Stimulated activated memory B cell treated with anti-CD40 and anti-IgM and Interleukin-4, amounts not matched to agents 10 μg/mL and 1 μg/mL and 100 μg/mL, for 72 hours (primary cell): ENCODE data around the gene STARD7.
"Not testable (repeated sequence)": the region's sequence is repeated elsewhere in the genome, so short reads cannot be mapped to it uniquely, and the experiment has no call there.

ENCODE experiments used
- ATAC-seq: fragments of 150-1000 bp; cut with Tn5 transposase; 2 replicates; pipeline ENCODE4 v1.10.0; 2021
- H3K27ac Mint-ChIP-seq: one replicate; pipeline ENCODE4 v1.8.0; 2022; ENCODE audit warnings: mild to moderate bottlenecking, mixed read lengths
- H3K27me3 Mint-ChIP-seq: one replicate; pipeline ENCODE4 v1.8.0; 2022; ENCODE audit warnings: mixed read lengths
- H3K36me3 Mint-ChIP-seq: one replicate; pipeline ENCODE4 v1.8.0; 2022; ENCODE audit warnings: mixed read lengths
- H3K4me1 Mint-ChIP-seq: one replicate; pipeline ENCODE4 v1.8.0; 2022; ENCODE audit warnings: mixed read lengths
- H3K4me3 Mint-ChIP-seq: one replicate; pipeline ENCODE4 v1.8.0; 2022; ENCODE audit warnings: mild to moderate bottlenecking, moderate library complexity, mixed read lengths
- H3K9me3 Mint-ChIP-seq: one replicate; pipeline ENCODE4 v1.8.0; 2022; ENCODE audit warnings: mixed read lengths

STARD7 gene

DNA sequence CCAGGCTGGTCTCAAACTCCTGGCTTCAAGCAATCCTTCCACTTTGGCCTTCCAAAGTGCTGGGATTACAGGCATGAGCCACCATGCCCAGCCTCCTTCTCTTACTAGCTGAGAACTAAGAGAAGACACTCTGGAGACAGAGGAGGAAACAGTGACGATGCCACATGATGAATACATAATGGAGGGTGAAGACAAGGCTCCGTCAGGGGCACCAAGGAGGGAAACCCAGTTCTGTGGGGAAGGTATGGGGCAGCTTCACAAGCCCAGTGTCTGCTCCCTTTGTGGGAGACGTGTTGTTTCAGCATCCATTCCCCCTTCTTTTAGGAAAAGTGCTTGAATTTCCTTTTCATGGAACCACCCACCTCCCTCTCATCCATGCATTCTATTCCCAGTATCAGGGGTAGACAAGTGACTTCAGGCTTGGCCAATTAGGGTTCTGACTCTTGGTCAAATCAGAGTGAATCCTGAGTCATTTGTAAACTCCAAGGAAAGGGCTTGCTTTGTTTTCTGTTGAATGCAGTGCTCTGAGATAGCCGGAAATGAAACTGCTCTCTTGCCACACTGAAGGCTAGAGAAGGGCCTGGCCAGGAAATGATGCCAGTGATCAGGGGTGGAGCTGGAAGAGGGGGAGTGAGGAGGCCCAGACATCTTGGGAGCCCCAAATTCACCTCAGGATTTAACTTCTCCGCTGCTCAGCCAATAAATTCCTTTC, 33.4 kb upstream of the STARD7 start:
- Mint-ChIP-seq H3K36me3 (peaks cover 16% of the 10 kb centered on the region), H3K4me3 (peak overlapping the region; percentile 29)
- ATAC-seq = peak; percentile 95

DNA sequence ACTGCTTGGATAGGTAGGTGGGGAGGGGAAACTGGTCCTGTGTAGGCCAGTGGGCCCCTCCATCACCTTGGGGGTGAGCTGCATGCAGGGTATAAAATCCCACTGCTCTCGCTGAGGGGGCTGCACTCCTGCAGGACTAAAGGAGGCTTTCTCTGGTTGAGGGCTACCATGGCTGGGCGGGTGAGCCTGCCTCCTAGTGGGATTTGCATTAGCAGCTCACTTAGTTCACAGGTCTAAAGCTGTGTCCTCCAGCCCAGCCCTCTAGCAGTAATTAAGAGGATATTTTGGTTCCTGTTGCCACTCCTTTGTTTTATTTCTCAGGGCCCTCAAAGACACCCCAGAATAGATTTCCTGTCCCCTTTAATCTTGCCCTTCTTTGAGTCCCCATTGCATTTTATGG, 32.6 kb upstream of the STARD7 start:
- no peaks in the 10 kb centered on the region for H3K27me3 Mint-ChIP-seq
- H3K27ac Mint-ChIP-seq = peak overlapping the region; percentile 97
- no peak overlapping the region for H3K4me3 Mint-ChIP-seq
- H3K36me3 Mint-ChIP-seq = peaks cover 15% of the 10 kb centered on the region
- no peak for ATAC-seq
- no peaks in the 10 kb centered on the region for H3K9me3 Mint-ChIP-seq
- peaks cover 40% of the 10 kb centered on the region for H3K4me1 Mint-ChIP-seq

More for the DNA sequence above, 33.4 kb upstream of the STARD7 start:
- H3K9me3 Mint-ChIP-seq = no peaks in the 10 kb centered on the region
- peak overlapping the region; percentile 97 for H3K27ac Mint-ChIP-seq
- peaks cover 48% of the 10 kb centered on the region for H3K4me1 Mint-ChIP-seq
- no peaks in the 10 kb centered on the region for H3K27me3 Mint-ChIP-seq

DNA sequence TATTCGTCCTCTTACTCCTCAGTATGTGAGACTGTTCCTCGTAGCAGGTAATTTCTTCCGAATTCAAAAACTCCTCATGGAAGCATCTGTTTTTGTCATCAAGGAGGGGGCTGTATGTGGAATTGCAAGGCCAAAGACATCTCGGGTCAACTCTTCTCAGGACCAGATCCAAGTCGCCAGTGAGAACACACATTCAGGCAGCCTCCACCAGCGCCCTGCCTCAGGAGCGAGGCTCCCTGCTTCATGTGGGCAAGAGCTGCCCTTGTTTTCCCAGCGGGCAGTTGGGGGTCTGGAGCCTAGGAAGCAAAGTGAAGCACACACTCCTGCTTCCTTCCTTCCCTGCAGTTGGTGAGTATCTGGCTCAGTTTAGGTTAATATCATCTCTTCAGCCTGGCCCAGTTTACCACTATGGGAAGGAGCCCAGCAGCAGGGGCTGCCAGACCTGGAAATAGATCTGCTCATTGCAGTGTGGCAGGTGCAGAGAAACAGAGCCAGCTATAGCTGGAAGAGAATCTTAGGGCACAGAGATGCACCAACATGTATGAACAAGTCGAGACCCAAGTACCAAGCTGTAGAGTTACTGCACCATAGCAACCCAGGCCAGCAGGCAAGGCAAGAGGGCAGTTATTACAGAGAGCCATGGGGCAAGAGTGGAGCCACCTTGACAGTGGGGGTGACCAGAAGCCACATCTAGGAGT, 31.9 kb upstream of the STARD7 start:
- peaks cover 32% of the 10 kb centered on the region for H3K4me1 Mint-ChIP-seq
- peaks cover 7% of the 10 kb centered on the region for H3K36me3 Mint-ChIP-seq
- ATAC-seq = no peak
- no peaks in the 10 kb centered on the region for H3K9me3 Mint-ChIP-seq
- H3K4me3 Mint-ChIP-seq = no peak overlapping the region
- no peaks in the 10 kb centered on the region for H3K27me3 Mint-ChIP-seq
- peak overlapping the region; percentile 97 for H3K27ac Mint-ChIP-seq

DNA sequence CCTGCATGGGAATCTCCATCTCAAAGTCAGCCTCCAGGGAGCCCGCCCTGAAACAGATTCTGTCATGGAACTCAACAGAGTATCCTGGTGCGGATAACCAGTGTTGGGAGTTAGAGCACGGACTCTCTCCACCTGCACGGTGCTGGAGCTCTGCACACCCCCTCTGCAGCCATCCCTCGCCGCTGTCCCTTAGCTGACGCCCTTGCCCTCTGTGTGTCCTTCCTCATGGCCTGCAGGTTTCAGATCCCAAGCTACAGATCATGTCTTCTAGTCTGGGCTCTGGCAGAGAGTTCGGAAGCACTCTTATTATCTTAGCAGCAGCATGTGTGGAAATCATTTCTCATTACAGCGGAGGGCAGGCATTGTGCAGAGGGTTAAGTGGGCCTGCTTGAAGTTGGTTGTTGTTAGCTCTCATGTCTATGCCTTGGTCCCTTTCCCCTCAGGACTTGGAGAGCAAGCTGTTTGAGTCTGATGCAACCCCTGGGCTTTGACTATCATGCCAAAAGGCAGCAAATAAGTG, 31.2 kb upstream of the STARD7 start:
- Mint-ChIP-seq H3K4me1 (peaks cover 30% of the 10 kb centered on the region), H3K4me3 (no peak overlapping the region), H3K9me3 (no peaks in the 10 kb centered on the region), H3K27ac (peak overlapping the region; percentile 97), H3K36me3 (peaks cover 6% of the 10 kb centered on the region), H3K27me3 (no peaks in the 10 kb centered on the region)
- ATAC-seq = no peak

DNA sequence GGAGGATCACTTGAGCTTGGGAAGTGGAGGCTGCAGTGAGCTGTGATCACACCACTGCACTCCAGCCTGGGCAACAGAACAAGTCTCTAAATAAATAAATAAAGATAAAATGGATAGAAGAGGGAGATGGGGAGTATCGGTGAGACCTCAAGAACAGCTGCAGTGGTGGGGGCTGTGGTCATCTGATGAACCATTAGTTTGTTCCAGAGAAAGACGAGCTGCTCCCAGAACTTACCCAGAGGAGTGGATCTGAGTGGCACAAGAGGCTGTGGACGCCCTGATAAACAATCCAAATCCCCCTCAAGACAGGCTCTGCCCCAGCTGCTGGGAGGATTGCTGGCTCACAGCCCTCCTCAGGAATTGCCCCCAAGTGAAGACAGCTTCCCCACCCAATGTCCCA, 30.5 kb upstream of the STARD7 start:
- no peak for ATAC-seq
- H3K4me3 Mint-ChIP-seq = no peak overlapping the region
- no peaks in the 10 kb centered on the region for H3K9me3 Mint-ChIP-seq
- H3K36me3 Mint-ChIP-seq = peaks cover 6% of the 10 kb centered on the region
- peaks cover 37% of the 10 kb centered on the region for H3K4me1 Mint-ChIP-seq
- no peak overlapping the region for H3K27ac Mint-ChIP-seq
- no peaks in the 10 kb centered on the region for H3K27me3 Mint-ChIP-seq

DNA sequence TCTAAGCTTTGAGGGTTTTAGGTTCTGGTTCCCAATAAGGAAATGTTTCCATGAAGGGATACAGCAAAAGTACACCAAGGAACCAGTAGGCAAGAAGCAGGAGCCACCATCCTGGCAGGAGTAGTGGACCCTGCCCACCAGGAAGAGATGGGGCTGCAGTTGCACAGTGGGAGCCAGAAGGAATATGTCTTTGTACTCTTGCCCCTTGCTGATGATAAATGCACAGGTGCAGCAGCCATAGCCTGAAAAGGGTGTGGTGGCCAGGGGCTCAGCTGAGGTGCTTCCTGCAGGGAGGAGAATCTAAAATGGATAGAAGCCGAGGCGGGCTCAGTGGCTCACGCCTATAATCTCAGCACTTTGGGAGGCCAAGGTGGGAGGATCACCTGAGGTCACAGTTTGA, 29.6 kb upstream of the STARD7 start:
- ATAC-seq = no peak
- Mint-ChIP-seq H3K4me3 (no peak overlapping the region), H3K4me1 (peaks cover 43% of the 10 kb centered on the region), H3K27ac (no peak overlapping the region), H3K27me3 (no peaks in the 10 kb centered on the region), H3K36me3 (peaks cover 6% of the 10 kb centered on the region), H3K9me3 (no peaks in the 10 kb centered on the region)

DNA sequence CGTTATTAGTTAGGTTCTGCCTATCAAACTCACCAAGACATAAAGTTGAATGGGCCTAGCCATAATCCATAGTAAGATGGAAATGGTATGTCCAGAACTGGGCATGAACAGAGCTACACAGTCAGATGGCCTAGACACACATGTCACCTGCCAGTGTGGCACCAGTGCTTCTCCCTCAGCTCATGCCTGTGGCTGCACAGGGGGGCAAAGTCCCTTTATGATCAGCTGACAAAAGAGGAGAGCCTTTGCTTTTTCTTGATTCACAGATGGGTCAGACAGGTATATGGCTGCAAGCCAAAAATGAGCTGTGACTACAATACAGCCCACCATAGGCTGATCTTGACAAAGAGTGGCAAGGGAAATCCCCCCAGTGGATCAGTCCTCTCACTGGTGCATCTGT, 28.3 kb upstream of the STARD7 start:
- Mint-ChIP-seq H3K9me3 (no peaks in the 10 kb centered on the region), H3K4me1 (peaks cover 30% of the 10 kb centered on the region), H3K27ac (no peak overlapping the region), H3K4me3 (no peak overlapping the region), H3K36me3 (peaks cover 6% of the 10 kb centered on the region), H3K27me3 (no peaks in the 10 kb centered on the region)
- no peak for ATAC-seq

DNA sequence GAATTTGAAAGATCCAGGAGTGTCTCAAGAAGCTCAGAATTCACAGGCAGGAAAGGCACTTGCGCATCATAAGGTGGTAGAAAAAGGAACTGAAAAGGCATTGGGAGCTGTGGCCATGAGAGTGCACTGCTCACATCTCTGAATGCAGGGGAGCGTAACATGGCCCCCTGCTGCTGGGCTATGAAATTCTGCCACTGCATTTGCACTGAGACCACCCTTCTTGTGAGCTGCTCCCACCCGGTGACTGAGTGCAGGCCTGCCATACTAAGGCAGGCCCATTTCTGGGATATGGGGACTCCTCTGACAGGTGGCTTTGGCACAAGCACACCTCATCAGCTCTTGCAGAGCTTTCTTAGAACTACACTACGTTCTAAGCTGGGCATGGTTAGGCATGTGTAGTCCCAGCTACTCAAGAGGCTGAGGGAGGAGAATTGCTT, 25.3 kb upstream of the STARD7 start:
- Mint-ChIP-seq H3K9me3 (no peaks in the 10 kb centered on the region), H3K36me3 (peaks cover 5% of the 10 kb centered on the region), H3K4me1 (peaks cover 21% of the 10 kb centered on the region), H3K27ac (peak overlapping the region; percentile 83), H3K27me3 (no peaks in the 10 kb centered on the region), H3K4me3 (peak overlapping the region; percentile 64)
- ATAC-seq = peak; percentile 97

DNA sequence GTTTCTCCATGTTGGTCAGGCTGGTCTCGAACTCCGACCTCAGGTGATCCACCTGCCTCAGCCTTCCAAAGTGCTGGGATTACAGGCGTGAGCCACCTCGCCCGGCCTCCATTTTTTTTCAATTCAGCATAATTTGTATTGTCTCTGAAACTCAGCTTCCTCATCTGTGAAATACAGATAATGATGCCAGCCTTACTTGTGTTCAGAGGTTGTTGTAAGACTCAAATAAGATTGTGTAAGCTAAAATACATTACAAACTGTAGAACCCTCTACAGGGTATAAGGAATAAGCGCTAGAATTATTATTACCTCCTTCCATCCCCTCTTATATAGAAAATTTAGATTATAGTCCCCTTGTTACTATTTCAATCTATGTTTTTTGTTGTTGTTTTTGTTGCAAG, 24.8 kb upstream of the STARD7 start:
- peak overlapping the region; percentile 83 for H3K27ac Mint-ChIP-seq
- no peaks in the 10 kb centered on the region for H3K9me3 Mint-ChIP-seq
- no peaks in the 10 kb centered on the region for H3K27me3 Mint-ChIP-seq

DNA sequence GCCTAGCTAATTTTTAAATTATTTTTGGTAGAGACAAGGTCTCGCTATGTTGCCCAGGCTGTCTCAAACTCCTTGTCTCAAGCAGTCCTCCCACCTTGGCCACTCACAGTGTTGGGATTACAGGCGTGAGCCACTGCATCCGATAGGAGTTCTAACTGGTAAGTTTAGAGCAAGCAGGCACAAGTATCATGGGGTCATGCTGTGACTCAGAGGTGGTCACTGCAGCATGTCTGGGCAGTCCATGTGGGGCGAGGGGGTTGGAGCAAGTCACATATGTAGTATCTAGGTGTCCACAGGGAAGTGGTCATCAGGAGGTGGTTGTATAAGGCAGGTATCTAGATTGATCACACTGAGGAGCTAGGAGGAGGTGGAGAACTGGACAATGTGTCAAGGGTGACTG, 22.7 kb upstream of the STARD7 start:
- no peak for ATAC-seq
- no peaks in the 10 kb centered on the region for H3K27me3 Mint-ChIP-seq

More for the DNA sequence above, 24.8 kb upstream of the STARD7 start:
- no peak for ATAC-seq
- H3K4me3 Mint-ChIP-seq = peak overlapping the region; percentile 64
- peaks cover 21% of the 10 kb centered on the region for H3K4me1 Mint-ChIP-seq
- H3K36me3 Mint-ChIP-seq = peaks cover 5% of the 10 kb centered on the region

DNA sequence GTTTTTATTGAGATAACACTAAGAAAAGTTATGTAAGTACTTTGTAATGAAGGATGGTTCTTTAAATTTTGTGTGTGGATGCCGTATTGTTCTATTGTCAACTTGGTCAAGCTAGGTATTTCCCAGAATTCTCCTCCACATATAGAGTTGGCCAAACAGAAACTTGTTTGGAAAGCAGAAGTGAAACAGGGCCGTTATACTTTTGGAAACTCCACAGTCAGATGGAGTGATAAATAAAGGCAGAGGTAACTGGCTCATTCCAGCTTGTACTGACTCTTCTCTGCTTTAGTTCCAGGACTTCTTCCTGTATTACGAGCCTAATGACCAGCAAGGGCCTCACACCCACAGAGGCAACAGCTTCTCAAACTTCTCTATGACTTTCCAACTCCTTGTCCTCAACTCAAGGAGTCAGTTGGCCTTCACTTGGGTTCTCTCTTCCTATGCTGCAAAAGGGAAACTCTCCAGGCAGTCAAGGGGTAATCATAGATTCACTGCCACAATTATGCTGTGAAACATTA, 16.4 kb upstream of the STARD7 start:
- Mint-ChIP-seq H3K27ac (peak overlapping the region; percentile 94), H3K4me3 (peak overlapping the region; percentile 60), H3K9me3 (no peaks in the 10 kb centered on the region), H3K4me1 (peaks cover 26% of the 10 kb centered on the region), H3K36me3 (peaks cover 9% of the 10 kb centered on the region), H3K27me3 (no peaks in the 10 kb centered on the region)
- peak; percentile 94 for ATAC-seq

More for the DNA sequence above, 22.7 kb upstream of the STARD7 start:
- no peaks in the 10 kb centered on the region for H3K9me3 Mint-ChIP-seq
- H3K27ac Mint-ChIP-seq = peak overlapping the region; percentile 53
- H3K4me3 Mint-ChIP-seq = no peak overlapping the region
- peaks cover 5% of the 10 kb centered on the region for H3K36me3 Mint-ChIP-seq
- peaks cover 21% of the 10 kb centered on the region for H3K4me1 Mint-ChIP-seq

DNA sequence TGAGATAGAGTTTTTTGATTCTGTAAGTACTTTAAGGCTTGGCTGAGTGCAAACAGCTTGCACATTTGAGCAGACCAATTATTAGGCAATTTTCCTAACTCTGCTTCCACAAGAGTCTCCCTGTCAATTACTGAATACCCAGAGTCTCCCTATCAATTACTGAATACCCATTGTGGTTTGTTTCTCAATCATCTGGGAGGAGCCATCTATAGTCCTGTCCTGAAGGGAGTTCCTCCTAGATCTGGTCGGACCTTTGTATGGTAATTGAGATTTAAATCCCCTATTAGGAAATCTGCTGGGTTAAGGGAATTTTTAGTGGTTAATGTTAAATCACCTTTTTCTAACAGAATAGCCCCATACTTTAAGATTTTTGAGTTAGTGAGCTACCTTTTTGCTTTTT, 12.5 kb upstream of the STARD7 start:
- H3K4me1 Mint-ChIP-seq = peaks cover 23% of the 10 kb centered on the region
- not testable (repeated sequence) for ATAC-seq, H3K27ac Mint-ChIP-seq, H3K27me3 Mint-ChIP-seq, H3K9me3 Mint-ChIP-seq, H3K36me3 Mint-ChIP-seq, H3K4me3 Mint-ChIP-seq

DNA sequence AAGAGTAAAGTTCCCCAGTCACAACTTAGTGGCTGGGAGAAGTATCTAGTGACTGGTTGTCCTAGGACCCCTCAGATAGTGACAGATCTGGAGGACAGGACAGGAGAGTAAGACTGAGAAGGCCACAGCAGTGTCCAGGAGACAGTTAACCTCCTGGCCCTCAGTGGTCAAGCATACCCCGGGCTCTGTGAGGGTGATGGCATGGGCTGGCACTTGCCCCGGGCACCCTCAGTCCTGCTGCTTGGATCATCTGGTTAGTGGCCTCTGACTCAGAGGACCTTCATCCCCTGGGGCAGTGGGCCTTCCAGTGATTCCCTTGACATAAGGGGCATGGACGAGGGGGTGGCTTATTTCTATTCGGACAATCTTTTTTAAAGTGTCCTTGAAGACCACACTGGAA, 11.3 kb upstream of the STARD7 start:
- not testable (repeated sequence) for H3K27ac Mint-ChIP-seq

DNA sequence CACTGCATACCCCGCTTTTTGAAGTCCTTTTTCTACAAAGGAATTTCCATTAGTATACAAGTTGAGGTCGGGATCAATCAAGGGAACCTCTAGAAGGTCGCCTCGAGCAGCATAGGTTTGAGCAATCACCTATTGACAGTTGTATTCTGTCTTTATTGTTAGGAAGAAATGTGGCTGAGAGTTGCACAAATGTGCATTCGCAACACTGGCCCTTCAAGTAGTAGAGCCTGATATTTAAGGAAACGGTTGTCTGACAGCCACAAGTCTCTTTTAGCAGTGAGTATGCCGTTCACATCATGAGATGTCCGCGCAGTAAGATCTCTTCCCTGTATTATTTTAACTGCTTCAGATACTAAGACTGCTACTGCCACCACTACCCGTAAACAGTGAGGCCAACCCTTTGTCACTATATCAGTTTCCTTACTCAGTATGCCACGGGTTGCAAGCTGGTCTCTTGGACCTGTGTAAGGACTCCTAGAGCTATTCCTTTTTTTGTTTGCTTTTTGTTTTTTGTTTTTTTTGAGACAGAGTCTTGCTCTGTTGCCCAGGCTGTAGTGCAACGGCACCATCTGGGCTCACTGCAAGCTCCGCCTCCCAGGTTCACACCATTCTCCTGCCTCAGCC, 10.0 kb upstream of the STARD7 start:
- Mint-ChIP-seq H3K27me3 (no peaks in the 10 kb centered on the region), H3K27ac (no peak overlapping the region), H3K36me3 (peaks cover 9% of the 10 kb centered on the region), H3K4me1 (peaks cover 20% of the 10 kb centered on the region), H3K4me3 (no peak overlapping the region), H3K9me3 (no peaks in the 10 kb centered on the region)
- no peak for ATAC-seq

More for the DNA sequence above, 11.3 kb upstream of the STARD7 start:
- not testable (repeated sequence) for H3K4me3 Mint-ChIP-seq, H3K36me3 Mint-ChIP-seq, H3K9me3 Mint-ChIP-seq, H3K27me3 Mint-ChIP-seq, ATAC-seq
- peaks cover 18% of the 10 kb centered on the region for H3K4me1 Mint-ChIP-seq

DNA sequence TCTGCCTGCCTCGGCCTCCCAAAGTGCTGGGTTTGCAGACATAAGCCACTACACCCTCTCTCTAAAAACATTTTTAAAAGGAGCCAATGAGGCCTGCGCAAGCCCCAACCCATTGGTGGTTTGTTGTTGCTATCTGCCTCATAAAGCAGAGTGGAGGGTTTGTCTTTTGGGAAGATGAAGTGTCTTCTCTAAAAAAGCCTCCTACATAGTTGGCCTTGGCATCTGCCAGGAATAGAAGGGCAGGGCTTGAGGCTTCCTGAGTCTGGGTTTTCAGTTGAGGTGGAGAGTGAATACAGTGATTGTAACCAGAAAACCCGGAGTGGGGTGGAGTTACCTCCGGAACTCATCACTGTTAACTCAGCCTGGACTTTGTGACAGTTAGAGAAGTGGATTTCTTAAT, 5.9 kb upstream of the STARD7 start:
- peak overlapping the region; percentile 12 for H3K27ac Mint-ChIP-seq
- H3K9me3 Mint-ChIP-seq = no peaks in the 10 kb centered on the region
- H3K36me3 Mint-ChIP-seq = no peaks in the 10 kb centered on the region
- no peaks in the 10 kb centered on the region for H3K27me3 Mint-ChIP-seq
- no peak for ATAC-seq
- peaks cover 48% of the 10 kb centered on the region for H3K4me1 Mint-ChIP-seq
- H3K4me3 Mint-ChIP-seq = no peak overlapping the region
